Coronary artery (tissue), 2 donors: Measurements from ENCODE around the gene BCL2.

Source experiments
- DNase-seq: peaks from one replicate; pipeline ENCODE4 v3.0.0-alpha.2; 2017; ENCODE audit warnings: low spot score
- H3K27ac ChIP-seq, 2 donors: fragments of 200-600 bp; sonication (generic); one replicate each; pipeline ENCODE4 v1.5.1; 2016 to 2019
- H3K4me3 ChIP-seq: fragments of 200-600 bp; sonication (generic); 2 replicates; pipeline ENCODE4 v1.5.1; 2016; ENCODE audit warnings: mild to moderate bottlenecking, moderate library complexity
- TF ChIP-seq, protein P1 (sequence below): fragments of 200-600 bp; sonication (generic); IDR thresholded peaks from one replicate; pipeline ENCODE4 v1.5.1; 2019; ENCODE audit warnings: antibody characterized with exemption

The BCL2 gene

GRCh38 chr18:63186520-63187222, 132.9 kb downstream of the BCL2 start:
- TF ChIP-seq, protein P1, sequence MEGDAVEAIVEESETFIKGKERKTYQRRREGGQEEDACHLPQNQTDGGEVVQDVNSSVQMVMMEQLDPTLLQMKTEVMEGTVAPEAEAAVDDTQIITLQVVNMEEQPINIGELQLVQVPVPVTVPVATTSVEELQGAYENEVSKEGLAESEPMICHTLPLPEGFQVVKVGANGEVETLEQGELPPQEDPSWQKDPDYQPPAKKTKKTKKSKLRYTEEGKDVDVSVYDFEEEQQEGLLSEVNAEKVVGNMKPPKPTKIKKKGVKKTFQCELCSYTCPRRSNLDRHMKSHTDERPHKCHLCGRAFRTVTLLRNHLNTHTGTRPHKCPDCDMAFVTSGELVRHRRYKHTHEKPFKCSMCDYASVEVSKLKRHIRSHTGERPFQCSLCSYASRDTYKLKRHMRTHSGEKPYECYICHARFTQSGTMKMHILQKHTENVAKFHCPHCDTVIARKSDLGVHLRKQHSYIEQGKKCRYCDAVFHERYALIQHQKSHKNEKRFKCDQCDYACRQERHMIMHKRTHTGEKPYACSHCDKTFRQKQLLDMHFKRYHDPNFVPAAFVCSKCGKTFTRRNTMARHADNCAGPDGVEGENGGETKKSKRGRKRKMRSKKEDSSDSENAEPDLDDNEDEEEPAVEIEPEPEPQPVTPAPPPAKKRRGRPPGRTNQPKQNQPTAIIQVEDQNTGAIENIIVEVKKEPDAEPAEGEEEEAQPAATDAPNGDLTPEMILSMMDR, result no peak
- H3K4me3 ChIP-seq, result no peak overlapping the region
- no peak for DNase-seq
- no peak overlapping the region for H3K27ac ChIP-seq

DNA sequence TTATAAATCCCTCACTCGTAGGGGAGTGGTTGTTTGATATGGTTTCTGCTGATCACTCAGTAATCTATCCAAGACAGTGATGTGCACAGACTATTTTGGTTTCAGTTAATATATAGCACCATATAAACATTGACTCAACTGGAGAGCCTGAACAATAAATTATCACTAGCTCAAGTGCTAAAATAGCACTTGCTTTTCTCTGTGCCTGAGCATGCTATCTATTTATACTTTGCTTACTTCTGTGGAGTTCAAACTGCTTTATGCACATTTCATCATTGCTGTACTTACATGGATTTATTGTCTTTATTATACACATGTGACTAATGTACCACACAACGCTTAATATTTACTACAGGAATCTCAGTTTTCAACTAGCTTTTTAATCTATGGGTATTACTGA, 133.6 kb downstream of the BCL2 start:
- no peak for DNase-seq
- Histone ChIP-seq H3K27ac (no peak overlapping the region), H3K4me3 (no peak overlapping the region)
- TF ChIP-seq, protein P1, result no peak

DNA sequence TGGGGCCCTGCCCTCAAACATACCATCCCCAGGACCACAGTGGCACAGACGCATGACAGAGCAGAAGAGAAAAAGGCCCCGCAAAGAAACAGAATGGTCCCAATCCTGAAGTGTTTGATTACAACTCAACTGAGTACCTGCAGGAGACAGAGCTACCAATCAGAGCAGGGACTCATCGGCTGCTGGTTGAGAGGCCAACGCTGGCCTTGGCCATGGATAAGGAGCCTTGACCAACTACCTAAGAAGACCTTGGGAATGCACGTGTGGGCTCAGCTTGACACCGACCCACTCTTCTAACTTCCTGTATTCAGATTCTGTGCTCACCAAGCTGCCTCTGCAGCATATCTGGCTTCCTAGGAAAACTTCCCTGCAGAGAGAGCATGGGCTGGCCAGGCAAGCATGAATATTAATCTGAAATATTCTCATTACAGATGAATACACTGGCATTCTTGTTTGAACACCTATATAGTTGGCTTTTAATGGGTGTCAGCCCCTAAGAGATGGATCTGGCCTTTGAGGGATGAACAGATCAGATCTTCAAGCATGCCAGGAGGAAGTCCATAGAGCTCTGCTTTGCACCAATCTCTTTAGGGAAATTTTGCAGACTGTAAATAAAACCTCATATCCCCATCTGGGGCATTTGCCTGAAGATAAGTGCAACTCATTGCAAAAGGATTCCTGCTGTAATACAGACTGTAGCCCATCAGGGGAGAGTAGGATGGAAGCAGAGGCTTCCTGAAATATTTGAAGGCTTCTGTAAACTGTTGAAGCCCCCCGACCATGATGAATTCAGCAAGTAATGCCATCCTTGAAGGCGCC, 135.4 kb downstream of the BCL2 start:
- TF ChIP-seq, protein P1, result no peak
- no peak overlapping the region for H3K4me3 ChIP-seq
- DNase-seq, result no peak
- no peak overlapping the region for H3K27ac ChIP-seq

- TF ChIP-seq, protein P1, result no peak
- H3K27ac ChIP-seq, result no peak overlapping the region
- no peak for DNase-seq
- H3K4me3 ChIP-seq, result no peak overlapping the region
These were observed 136.2 kb downstream of the BCL2 start for GRCh38 chr18:63183378-63183777.

GRCh38 chr18:63182861-63183260, 136.7 kb downstream of the BCL2 start:
- no peak for DNase-seq
- TF ChIP-seq, protein P1, result no peak
- Histone ChIP-seq H3K27ac (no peak overlapping the region), H3K4me3 (no peak overlapping the region)

DNA sequence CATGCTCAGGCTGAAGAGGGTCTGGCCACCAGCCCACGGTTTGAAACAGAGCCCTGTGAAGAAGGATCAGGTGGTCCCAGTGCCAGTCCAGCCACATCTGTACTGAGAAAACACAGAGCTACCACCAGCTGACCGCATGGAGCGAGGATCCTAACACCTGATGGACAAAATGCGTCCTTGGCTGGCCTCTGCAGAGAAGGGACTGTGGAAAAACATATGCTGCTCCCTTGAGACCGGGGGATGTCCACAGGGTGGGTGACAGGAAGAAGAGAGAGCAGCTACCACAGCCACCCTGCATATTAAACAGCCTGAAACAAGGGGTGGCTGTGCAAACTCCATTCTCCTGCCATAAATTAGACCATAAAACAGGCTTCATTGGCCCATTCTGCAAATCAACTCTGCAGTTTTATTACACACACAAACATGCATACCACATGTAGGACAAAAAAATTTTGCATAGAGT, 137.2 kb downstream of the BCL2 start:
- TF ChIP-seq, protein P1, result no peak
- no peak overlapping the region for H3K4me3 ChIP-seq
- no peak overlapping the region for H3K27ac ChIP-seq

More for the DNA sequence above, 137.2 kb downstream of the BCL2 start:
- DNase-seq, result no peak
